ENCODE measurements around the gene LNPEP.

Gene LNPEP

DNA sequence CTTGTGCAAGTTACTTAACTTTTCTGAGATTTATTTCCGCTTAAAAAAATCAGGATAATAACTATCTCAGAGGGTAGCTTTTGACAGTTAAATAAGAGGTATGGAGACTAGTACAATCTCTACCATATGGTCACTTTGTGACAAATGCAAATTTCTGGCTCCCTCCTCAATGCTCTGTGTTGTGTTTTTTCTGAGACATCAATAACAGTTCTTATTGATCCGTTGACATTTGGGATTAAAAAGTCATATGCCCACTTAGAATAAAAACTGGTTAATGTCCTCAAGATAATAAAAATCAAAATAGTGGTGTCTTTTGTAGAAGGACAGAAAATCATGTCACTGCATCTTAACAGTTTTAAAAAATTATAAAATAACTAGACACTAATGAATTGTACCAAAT lies 24.7 kb upstream of the LNPEP start:
- H3K27me3 ChIP-seq (ENCODE audit: control insufficient read depth, low read length) = no peaks in the 10 kb centered on the region
- H3K9me3 ChIP-seq (ENCODE audit: control insufficient read depth, insufficient read depth, low read length) = no peaks in the 10 kb centered on the region
- TF ChIP-seq, protein P1, sequence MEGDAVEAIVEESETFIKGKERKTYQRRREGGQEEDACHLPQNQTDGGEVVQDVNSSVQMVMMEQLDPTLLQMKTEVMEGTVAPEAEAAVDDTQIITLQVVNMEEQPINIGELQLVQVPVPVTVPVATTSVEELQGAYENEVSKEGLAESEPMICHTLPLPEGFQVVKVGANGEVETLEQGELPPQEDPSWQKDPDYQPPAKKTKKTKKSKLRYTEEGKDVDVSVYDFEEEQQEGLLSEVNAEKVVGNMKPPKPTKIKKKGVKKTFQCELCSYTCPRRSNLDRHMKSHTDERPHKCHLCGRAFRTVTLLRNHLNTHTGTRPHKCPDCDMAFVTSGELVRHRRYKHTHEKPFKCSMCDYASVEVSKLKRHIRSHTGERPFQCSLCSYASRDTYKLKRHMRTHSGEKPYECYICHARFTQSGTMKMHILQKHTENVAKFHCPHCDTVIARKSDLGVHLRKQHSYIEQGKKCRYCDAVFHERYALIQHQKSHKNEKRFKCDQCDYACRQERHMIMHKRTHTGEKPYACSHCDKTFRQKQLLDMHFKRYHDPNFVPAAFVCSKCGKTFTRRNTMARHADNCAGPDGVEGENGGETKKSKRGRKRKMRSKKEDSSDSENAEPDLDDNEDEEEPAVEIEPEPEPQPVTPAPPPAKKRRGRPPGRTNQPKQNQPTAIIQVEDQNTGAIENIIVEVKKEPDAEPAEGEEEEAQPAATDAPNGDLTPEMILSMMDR (IDR thresholded peaks at IDR 0.05; ENCODE audit: low read depth, low read length, poor library complexity, severe bottlenecking) = no peak
- TF ChIP-seq EZH2phosphoT487 (IDR thresholded peaks at IDR 0.05; ENCODE audit: borderline replicate concordance, low read length) = no peak
- H3K4me2 ChIP-seq (ENCODE audit: low read length) = no peak overlapping the region
- no peaks in the 10 kb centered on the region for H3K79me2 ChIP-seq (ENCODE audit: control insufficient read depth, low read length)
- no peak overlapping the region for H3K27ac ChIP-seq (ENCODE audit: low read depth, low read length)
- no peak overlapping the region for H3K4me3 ChIP-seq (ENCODE audit: low read length)
- peaks cover 6% of the 10 kb centered on the region; the same call in 1 of the 2 replicates for H3F3A ChIP-seq (ENCODE audit: control insufficient read depth, insufficient read depth)
- peaks cover 5% of the 10 kb centered on the region for H3K36me3 ChIP-seq (ENCODE audit: control insufficient read depth, low read length)
- peaks cover 6% of the 10 kb centered on the region for H3K4me1 ChIP-seq (ENCODE audit: control insufficient read depth, low read length)
- H4K20me1 ChIP-seq (ENCODE audit: control insufficient read depth, insufficient read depth, low read depth, low read length) = no peaks in the 10 kb centered on the region
- no peaks in the 10 kb centered on the region for H3K9me2 ChIP-seq (replicated peaks; ENCODE audit: control insufficient read depth, low read length)

GRCh38 chr5:96913233-96913632 lies 22.6 kb upstream of the LNPEP start:
- Histone ChIP-seq H3K9me2 (replicated peaks; ENCODE audit: control insufficient read depth, low read length) (no peaks in the 10 kb centered on the region), H3K36me3 (ENCODE audit: control insufficient read depth, low read length) (peaks cover 5% of the 10 kb centered on the region), H3F3A (ENCODE audit: control insufficient read depth, insufficient read depth) (peaks cover 6% of the 10 kb centered on the region; the same call in 1 of the 2 replicates), H3K27ac (ENCODE audit: low read depth, low read length) (no peak overlapping the region), H3K9me3 (ENCODE audit: control insufficient read depth, insufficient read depth, low read length) (no peaks in the 10 kb centered on the region), H3K4me3 (ENCODE audit: low read length) (no peak overlapping the region), H3K27me3 (ENCODE audit: control insufficient read depth, low read length) (no peaks in the 10 kb centered on the region), H3K79me2 (ENCODE audit: control insufficient read depth, low read length) (no peaks in the 10 kb centered on the region), H4K20me1 (ENCODE audit: control insufficient read depth, insufficient read depth, low read depth, low read length) (no peaks in the 10 kb centered on the region), H3K4me2 (ENCODE audit: low read length) (no peak overlapping the region), H3K4me1 (ENCODE audit: control insufficient read depth, low read length) (0 out of 2 replicates have a peak, but pooled peaks cover 2% of the 10 kb centered on the region)
- TF ChIP-seq, protein P1 (IDR thresholded peaks at IDR 0.05; ENCODE audit: low read depth, low read length, poor library complexity, severe bottlenecking) = no peak
- TF ChIP-seq EZH2phosphoT487 (IDR thresholded peaks at IDR 0.05; ENCODE audit: borderline replicate concordance, low read length) = no peak

GRCh38 chr5:96919754-96920197 lies 16.1 kb upstream of the LNPEP start:
- no peak overlapping the region for H3K4me3 ChIP-seq (ENCODE audit: low read length)
- peaks cover 46% of the 10 kb centered on the region for H3K4me1 ChIP-seq (ENCODE audit: control insufficient read depth, low read length)
- H3K27me3 ChIP-seq (ENCODE audit: control insufficient read depth, low read length) = no peaks in the 10 kb centered on the region
- no peak overlapping the region for H3K27ac ChIP-seq (ENCODE audit: low read depth, low read length)
- TF ChIP-seq, protein P1 (IDR thresholded peaks at IDR 0.05; ENCODE audit: low read depth, low read length, poor library complexity, severe bottlenecking) = no peak
- no peak for TF ChIP-seq EZH2phosphoT487 (IDR thresholded peaks at IDR 0.05; ENCODE audit: borderline replicate concordance, low read length)
- H4K20me1 ChIP-seq (ENCODE audit: control insufficient read depth, insufficient read depth, low read depth, low read length) = no peaks in the 10 kb centered on the region
- H3F3A ChIP-seq (ENCODE audit: control insufficient read depth, insufficient read depth) = peaks cover 13% of the 10 kb centered on the region
- H3K79me2 ChIP-seq (ENCODE audit: control insufficient read depth, low read length) = no peaks in the 10 kb centered on the region
- no peaks in the 10 kb centered on the region for H3K9me2 ChIP-seq (replicated peaks; ENCODE audit: control insufficient read depth, low read length)
- no peak overlapping the region for H3K4me2 ChIP-seq (ENCODE audit: low read length)
- H3K9me3 ChIP-seq (ENCODE audit: control insufficient read depth, insufficient read depth, low read length) = no peaks in the 10 kb centered on the region
- no peaks in the 10 kb centered on the region for H3K36me3 ChIP-seq (ENCODE audit: control insufficient read depth, low read length)
